Spleen (tissue), 11 donors: ENCODE results near the gene DYSF. TPM values are rescaled to one million over a fixed set of nuclear protein-coding genes. Genes with fewer than 3 reads are reported as not detected.
A peak's percentile ranks its signal among the peaks of the same experiment; 100 is the strongest.

ENCODE experiments used
- DNase-seq: peaks from one replicate; pipeline ENCODE4 v3.0.0-alpha.2; 2020
- H3K27ac ChIP-seq, 8 donors: fragments of 200-600 bp; sonication (generic) in 7 of 8; 1 replicate in 4 of 8; 2 replicates in 4 of 8; pipeline versions ENCODE4 v1.5.0 to v1.8.0; 2016 to 2021; ENCODE audit warnings: inconsistent platforms in 4 of 8, mild to moderate bottlenecking in 4 of 8, moderate library complexity in 1 of 8
- H3K27me3 ChIP-seq, 7 donors: fragments of 200-600 bp; sonication (generic) in 6 of 7; replicated peaks in 1 of 7; 1 replicate in 4 of 7; 2 replicates in 3 of 7; pipeline versions ENCODE4 v1.5.0 to v1.8.0; 2016 to 2021; ENCODE audit warnings: inconsistent platforms in 3 of 7, mild to moderate bottlenecking in 1 of 7
- H3K36me3 ChIP-seq, 6 donors: fragments of 200-600 bp; sonication (generic) in 5 of 6; 1 replicate in 4 of 6; 2 replicates in 2 of 6; pipeline versions ENCODE4 v1.5.0 to v1.8.0; 2016 to 2021; ENCODE audit warnings: inconsistent platforms in 2 of 6
- H3K4me1 ChIP-seq, 6 donors: fragments of 200-600 bp; sonication (generic) in 5 of 6; 1 replicate in 3 of 6; 2 replicates in 3 of 6; pipeline versions ENCODE4 v1.5.0 to v1.8.0; 2016 to 2021; ENCODE audit warnings: inconsistent platforms in 3 of 6
- H3K4me3 ChIP-seq, 8 donors: fragments of 200-600 bp; sonication (generic) in 7 of 8; 1 replicate in 4 of 8; 2 replicates in 4 of 8; pipeline versions ENCODE4 v1.5.0 to v1.8.0; 2016 to 2021; ENCODE audit warnings: inconsistent platforms in 4 of 8, mild to moderate bottlenecking in 4 of 8, moderate library complexity in 2 of 8
- H3K9me3 ChIP-seq, 8 donors: fragments of 200-600 bp; sonication (generic) in 7 of 8; 1 replicate in 4 of 8; 2 replicates in 4 of 8; pipeline versions ENCODE4 v1.5.0 to v1.8.0; 2016 to 2021; ENCODE audit warnings: inconsistent platforms in 4 of 8
- CTCF ChIP-seq, 11 experiments: fragments of 200-600 bp in 7 of 11; fragments of 450-650 bp in 4 of 11; sonication (generic) in 4 of 11; IDR thresholded peaks in 8 of 11; conservative IDR thresholded peaks in 3 of 11; 1 replicate in 7 of 11; 2 replicates in 4 of 11; pipeline versions ENCODE4 v1.4.0 to v1.8.0; 2016 to 2021; ENCODE audit warnings: antibody characterized with exemption in 11 of 11, inconsistent platforms in 4 of 11, mild to moderate bottlenecking in 1 of 11
- POLR2A ChIP-seq, 3 donors: fragments of 450-650 bp; IDR thresholded peaks; one replicate each; pipeline ENCODE4 v1.5.1; 2017; ENCODE audit warnings: antibody characterized with exemption in 3 of 3, mild to moderate bottlenecking in 1 of 3
- POLR2AphosphoS5 ChIP-seq, 3 donors: sonication (generic); formaldehyde crosslinking; IDR thresholded peaks; one replicate each; pipeline ENCODE4 v1.5.1; 2017; ENCODE audit warnings: antibody characterized with exemption in 3 of 3
- WGBS, 5 donors: extraction: QIAGEN DNeasy Blood & Tissue Kit in 3 of 5; methylation state at CpG; one replicate each; pipeline versions ENCODE4 v1.1.5 to v1.1.7; 2013 to 2018; 5-methylcytosine and 5-hydroxymethylcytosine counted together
- intact Hi-C: fragments of 100-400 bp; cut with DNase I; formaldehyde crosslinking; loops from one replicate; pipeline ENCODE4 v1.15.0; 2023; ENCODE audit warnings: low total_unique reads
- polyA plus RNA-seq, 3 donors: library from polyadenylated mRNA; stranded (reverse); fragments of 200-250 nt; gene quantifications; one replicate each; pipeline ENCODE4 v1.2.1, GENCODE V29; 2013
- total RNA-seq, 7 donors: library from RNA; depleted of rRNA in 3 of 7; stranded (reverse); fragments of >200 nt in 3 of 7; fragmentation: NEBNext Ultra II Directional in 4 of 7; extraction: Animal tissue kit (Norgen Biotek cat#: 25700) in 4 of 7; gene quantifications; one replicate each; pipeline versions ENCODE4 v1.1.0 to v1.2.1, GENCODE V29; 2016 to 2021
- donor health status: healthy with polysubstance abuse.
- donor health status: DM: no; HTN: no; CAD: no; lungs with moderate emphysema.
- donor health status: DM: no; HTN: no; CAD: no.
- donor health status: Bipolar disorder and iron deficiency.
- donor health status: healthy.
- donor health status: DM: no; HTN: no; CAD: no.
- donor health status: DM: yes; HTN: yes; CAD: no.

DYSF gene
- total and polyA plus RNA-seq, 10 donors: 4.0 to 287 (median 124) TPM

GRCh38 chr2:71446505-71446904 is 6.9 kb upstream of the DYSF start:
- 82 to 100% (median 91%) methylated on average over 1 of the region's 1 CpG for WGBS, 5 donors
- intact Hi-C loops: no loop called here

GRCh38 chr2:71449343-71449742 is 4.0 kb upstream of the DYSF start:
- Histone ChIP-seq H3K9me3 (no peaks in the 10 kb centered on the region), H3K4me3 (no peak overlapping the region), H3K36me3 (no peaks in the 10 kb centered on the region), H3K27me3 (peaks cover 0 to 14% (median 9%) of the 10 kb centered on the region in 7 donors), H3K27ac (peak overlapping the region in 3 of 8 donors; percentile 88 to 95 (median 92)), H3K4me1 (peaks cover 17 to 59% (median 33%) of the 10 kb centered on the region in 6 donors)
- TF ChIP-seq POLR2A (IDR thresholded peaks at IDR 0.05): no peak
- no peak for TF ChIP-seq CTCF (IDR thresholded peaks at IDR 0.05 in 8 of 11, conservative IDR thresholded peaks at IDR 0.05 in 3 of 11)
- no peak for TF ChIP-seq POLR2AphosphoS5 (IDR thresholded peaks at IDR 0.05)
- 51 to 72% (median 57%) methylated on average over 3 of the region's 3 CpGs for WGBS, 5 donors
- intact Hi-C loops: no loop called here
- no peak for DNase-seq

More at GRCh38 chr2:71446505-71446904, 6.9 kb upstream of the DYSF start:
- Histone ChIP-seq H3K27me3 (no peaks in the 10 kb centered on the region), H3K4me1 (peaks cover 0 to 31% (median 7%) of the 10 kb centered on the region in 6 donors), H3K36me3 (no peaks in the 10 kb centered on the region), H3K27ac (peak overlapping the region in 1 of 8 donors; percentile 19), H3K9me3 (no peaks in the 10 kb centered on the region), H3K4me3 (no peak overlapping the region)
- TF ChIP-seq CTCF (IDR thresholded peaks at IDR 0.05 in 8 of 11, conservative IDR thresholded peaks at IDR 0.05 in 3 of 11): no peak
- no peak for TF ChIP-seq POLR2A (IDR thresholded peaks at IDR 0.05)
- no peak for TF ChIP-seq POLR2AphosphoS5 (IDR thresholded peaks at IDR 0.05)
- DNase-seq: no peak

GRCh38 chr2:71451705-71452104 is 1.7 kb upstream of the DYSF start:
- no peak for TF ChIP-seq POLR2A (IDR thresholded peaks at IDR 0.05)
- TF ChIP-seq POLR2AphosphoS5 (IDR thresholded peaks at IDR 0.05): no peak
- no peak for TF ChIP-seq CTCF (IDR thresholded peaks at IDR 0.05 in 8 of 11, conservative IDR thresholded peaks at IDR 0.05 in 3 of 11)
- H3K27ac ChIP-seq: peak overlapping the region in 7 of 8 donors; percentile 74 to 95 (median 86)
- WGBS, 5 donors: 61 to 76% (median 70%) methylated on average over 4 of the region's 4 CpGs
- DNase-seq: no peak
- peak overlapping the region in 2 of 8 donors; percentile 58 to 76 for H3K4me3 ChIP-seq
- intact Hi-C loops: no loop called here
- peaks cover 0 to 35% (median 9%) of the 10 kb centered on the region in 7 donors for H3K27me3 ChIP-seq
- H3K4me1 ChIP-seq: peaks cover 29 to 83% (median 54%) of the 10 kb centered on the region in 6 donors
- no peaks in the 10 kb centered on the region for H3K9me3 ChIP-seq
- H3K36me3 ChIP-seq: peaks cover 0 to 5% (median 0%) of the 10 kb centered on the region in 6 donors

GRCh38 chr2:71452565-71452964 is 796 bp upstream of the DYSF start:
- H3K36me3 ChIP-seq: peaks cover 0 to 13% (median 0%) of the 10 kb centered on the region in 6 donors
- intact Hi-C loops: no loop called here
- H3K4me1 ChIP-seq: peaks cover 29 to 91% (median 58%) of the 10 kb centered on the region in 6 donors
- peak overlapping the region in 7 of 8 donors; percentile 74 to 95 (median 86) for H3K27ac ChIP-seq
- TF ChIP-seq POLR2AphosphoS5 (IDR thresholded peaks at IDR 0.05) (peak in 2 of 3 donors; percentile 48 to 56), POLR2A (IDR thresholded peaks at IDR 0.05) (no peak), CTCF (IDR thresholded peaks at IDR 0.05 in 8 of 11, conservative IDR thresholded peaks at IDR 0.05 in 3 of 11) (peak in 5 of 11 experiments; percentile 9 to 40 (median 28))
- 2 to 12% (median 6%) methylated on average over 2 of the region's 2 CpGs for WGBS, 5 donors
- H3K27me3 ChIP-seq: peaks cover 0 to 35% (median 9%) of the 10 kb centered on the region in 7 donors
- DNase-seq: peak; percentile 88
- H3K9me3 ChIP-seq: no peaks in the 10 kb centered on the region
- H3K4me3 ChIP-seq: peak overlapping the region in 4 of 8 donors; percentile 57 to 76 (median 62)
